GM19328 (cell line): ENCODE measurements around the gene ARID3C.

Experiments
- ATAC-seq: cut with Tn5 transposase; IDR thresholded peaks from one replicate; pipeline ENCODE4 v1.9.1; 2021; ENCODE audit warnings: mild to moderate bottlenecking, moderate library complexity; ENCODE audit not compliant: unreplicated experiment

Gene ARID3C

DNA sequence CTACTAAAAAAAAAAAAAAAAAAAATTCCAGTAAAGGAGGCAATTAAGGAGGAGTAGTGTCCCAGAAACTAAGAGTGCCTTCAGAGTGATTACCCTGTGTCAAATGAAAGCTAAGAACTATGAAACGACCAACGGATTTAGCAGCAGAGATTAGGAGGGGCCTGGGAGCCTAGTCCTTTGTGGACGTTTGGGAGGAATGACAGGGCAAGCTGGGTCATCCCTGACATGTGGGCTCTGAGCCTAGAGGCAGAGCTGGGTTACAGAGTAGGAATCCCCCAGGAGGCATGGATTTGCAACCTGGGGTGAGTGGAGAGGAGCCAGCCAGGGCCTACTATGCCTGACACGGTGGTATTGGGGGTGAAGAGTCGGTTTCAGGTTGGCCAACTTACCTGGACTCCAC lies 4.3 kb upstream of the ARID3C start:
- no peak for ATAC-seq

DNA sequence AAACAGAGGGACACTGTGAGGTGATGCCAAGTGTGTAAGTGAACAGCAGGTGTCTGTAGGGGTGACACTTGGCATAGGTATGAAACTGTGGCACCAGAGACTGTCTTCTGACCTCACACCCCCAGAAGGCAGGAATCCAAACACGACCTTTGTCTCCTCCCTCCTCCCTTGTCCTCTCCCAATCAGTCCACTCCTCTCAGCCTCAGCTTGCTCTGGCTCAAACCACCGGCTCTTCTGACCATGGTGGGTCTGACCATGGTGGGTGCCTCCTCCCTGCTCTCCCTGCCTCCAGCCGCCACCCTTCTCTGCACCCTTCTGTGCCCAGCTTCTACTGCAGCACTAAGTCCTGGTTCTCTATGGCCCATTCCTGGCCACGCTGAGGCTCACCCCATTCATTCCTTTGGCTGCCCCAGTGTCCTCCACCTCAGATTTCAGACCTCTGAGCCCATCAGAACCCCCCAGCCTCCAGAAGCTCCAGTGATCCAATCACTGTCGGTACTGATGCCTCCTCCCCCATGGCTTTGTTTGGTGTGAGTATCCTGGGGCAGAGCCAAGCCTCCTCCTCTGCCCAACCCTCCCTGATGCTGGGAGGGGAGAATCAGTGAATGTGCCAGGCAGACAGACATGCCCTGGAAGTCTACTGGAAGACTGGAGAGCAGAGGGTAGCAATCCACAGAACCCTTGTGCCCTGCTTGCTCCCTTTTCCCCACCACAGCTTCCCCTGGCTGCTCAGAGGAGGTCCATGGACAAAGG lies 1.7 kb upstream of the ARID3C start:
- ATAC-seq, result no peak

DNA sequence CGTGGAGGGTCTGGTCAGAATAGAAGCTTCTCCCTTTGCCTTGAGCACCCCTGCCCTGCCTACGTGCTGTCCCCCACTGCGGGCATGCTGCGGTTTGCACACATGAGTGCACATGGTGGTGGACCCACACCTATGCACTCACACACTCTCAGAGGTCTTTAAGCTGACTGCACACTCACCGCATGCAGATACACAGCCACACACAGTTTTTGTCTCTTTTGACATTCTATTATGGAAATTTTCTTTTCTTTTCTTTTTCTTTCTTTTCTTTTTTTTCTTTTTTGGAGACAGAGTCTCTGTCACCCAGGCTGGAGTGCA lies 584 bp upstream of the ARID3C start:
- no peak for ATAC-seq

DNA sequence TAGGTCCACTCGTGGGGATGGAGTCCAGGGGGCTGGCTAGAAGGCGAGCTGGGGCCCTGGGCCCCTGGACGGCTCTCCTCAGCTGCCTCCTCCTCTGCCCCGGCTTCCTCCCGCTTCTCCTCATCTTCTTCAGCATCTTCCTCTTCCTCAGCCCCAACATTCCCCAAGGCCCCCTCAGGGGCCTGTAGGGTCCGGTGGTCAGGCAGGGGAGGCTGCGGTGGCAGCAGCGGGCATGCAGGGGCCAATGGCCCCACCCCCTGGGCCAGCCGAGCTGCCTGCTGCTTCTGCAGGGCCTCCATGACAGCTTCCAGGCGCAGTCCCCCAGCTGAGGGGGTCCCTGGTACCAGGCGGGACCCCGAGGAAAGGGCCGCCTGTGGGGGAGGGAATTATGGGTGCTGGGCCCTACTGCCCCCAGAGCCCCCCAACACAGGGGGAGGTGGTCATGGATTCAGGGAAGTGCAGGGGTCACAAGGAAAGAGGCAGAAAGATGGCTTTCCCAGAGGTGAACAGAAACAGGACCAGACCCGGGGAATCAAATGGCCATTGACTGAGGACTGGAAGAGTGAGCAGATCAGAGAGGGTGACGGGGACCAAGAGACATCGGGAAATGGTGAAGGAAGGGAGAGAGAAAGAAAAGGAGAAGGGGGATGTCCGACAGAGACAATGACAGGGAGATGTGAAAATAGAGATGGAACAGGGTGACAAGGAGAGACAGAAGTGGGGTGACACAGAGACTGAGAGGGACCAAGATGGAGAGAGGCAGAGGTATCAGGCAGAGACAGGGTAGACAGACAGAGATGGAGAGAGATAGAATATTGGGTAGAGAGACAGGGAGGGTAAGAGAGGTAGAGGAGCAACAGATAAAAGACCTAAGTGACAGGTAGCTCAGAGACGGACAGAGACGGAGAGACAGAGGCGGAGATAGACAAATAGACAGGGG lies 880 bp downstream of the ARID3C start:
- no peak for ATAC-seq

DNA sequence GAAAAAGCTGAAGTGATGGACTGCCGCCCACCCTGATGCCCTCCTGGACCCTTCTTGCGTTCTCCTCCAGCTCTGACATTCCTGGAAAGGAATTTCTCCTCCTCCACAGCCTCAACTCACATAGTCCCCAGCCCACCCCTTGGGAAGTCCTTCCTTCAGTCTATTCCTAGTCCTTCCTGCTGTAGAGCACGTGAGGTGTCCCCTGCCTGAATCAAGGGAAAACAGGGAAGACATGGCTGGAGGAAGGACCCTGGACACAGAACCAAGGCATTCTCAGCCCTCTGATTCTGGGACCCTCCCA lies 3.7 kb downstream of the ARID3C start:
- ATAC-seq, result no peak

DNA sequence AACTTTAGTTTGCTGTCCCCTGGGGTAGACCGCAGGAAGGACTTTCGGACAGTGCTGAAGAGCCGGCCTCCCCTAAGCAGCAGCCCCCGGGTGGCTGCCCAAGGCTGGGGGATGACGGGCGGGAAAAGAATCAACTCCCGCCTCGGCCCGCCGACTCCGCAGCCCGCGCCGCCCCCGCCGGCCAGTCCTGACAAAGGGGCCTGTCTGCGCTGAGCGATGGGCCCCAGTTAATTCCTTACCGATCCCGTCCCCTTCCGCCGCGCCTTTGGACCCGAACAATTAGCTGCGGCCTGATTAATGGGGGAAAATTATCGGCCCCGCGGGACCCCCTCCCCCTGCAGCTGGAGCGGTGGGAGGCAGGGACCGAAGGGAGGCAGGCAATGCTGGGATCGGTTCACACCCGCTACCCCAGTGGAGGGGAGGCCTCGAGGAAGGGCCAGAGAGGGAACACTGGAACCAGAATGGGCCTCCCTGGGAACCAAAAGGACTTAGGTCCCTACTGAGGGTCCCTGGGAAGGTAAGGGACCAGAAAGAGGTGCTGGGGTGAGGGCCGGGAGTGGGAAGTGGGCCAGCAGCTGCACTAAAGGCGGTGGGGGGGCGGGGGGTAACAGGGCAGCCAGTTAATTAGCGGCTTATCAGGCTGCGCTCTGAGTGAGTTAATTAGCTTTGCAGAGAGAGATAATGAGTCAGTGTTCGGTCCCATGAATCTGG lies 4.2 kb downstream of the ARID3C start:
- no peak for ATAC-seq

DNA sequence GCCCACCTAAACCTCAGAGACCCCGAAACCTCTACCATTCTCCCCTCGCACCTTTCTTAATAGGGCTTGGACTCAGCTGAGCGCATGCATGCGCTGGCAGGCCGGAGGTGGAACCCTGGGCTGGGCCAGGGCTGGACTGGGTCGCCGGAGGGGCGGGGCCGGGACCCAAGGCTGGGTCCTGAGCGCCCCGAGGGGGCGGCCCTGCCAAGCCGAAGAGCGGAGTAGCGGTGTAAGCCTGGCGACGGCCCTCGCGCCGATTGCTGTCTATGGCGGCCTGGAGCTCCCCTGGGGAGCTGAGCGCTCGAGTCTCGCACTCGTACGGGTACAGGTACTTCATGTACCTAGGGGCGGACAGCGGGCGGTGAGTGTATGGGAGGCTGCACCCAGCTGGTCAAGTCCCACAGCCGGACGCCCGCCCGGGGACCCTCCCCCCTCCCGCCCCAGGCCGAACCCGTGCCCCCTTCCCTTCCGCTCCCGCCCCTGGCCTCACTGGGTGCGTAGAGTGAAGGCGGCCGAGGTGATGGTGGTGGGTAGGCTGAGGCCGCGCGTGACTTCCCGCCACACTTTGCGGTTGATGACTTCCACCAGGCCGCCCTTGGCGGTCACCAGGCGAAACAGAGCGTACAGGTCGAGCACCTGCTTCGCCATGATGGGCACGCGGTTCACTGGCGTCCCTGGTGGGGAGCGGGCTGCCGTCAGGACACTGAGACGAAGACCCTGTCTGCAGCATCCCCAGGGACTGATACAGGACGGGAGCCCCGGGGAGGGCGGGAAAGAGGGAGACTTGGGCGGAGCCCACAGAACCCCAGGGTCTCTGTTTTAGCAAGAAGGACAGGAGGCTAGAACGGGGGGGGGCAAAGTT lies 5.3 kb downstream of the ARID3C start:
- ATAC-seq, result no peak

DNA sequence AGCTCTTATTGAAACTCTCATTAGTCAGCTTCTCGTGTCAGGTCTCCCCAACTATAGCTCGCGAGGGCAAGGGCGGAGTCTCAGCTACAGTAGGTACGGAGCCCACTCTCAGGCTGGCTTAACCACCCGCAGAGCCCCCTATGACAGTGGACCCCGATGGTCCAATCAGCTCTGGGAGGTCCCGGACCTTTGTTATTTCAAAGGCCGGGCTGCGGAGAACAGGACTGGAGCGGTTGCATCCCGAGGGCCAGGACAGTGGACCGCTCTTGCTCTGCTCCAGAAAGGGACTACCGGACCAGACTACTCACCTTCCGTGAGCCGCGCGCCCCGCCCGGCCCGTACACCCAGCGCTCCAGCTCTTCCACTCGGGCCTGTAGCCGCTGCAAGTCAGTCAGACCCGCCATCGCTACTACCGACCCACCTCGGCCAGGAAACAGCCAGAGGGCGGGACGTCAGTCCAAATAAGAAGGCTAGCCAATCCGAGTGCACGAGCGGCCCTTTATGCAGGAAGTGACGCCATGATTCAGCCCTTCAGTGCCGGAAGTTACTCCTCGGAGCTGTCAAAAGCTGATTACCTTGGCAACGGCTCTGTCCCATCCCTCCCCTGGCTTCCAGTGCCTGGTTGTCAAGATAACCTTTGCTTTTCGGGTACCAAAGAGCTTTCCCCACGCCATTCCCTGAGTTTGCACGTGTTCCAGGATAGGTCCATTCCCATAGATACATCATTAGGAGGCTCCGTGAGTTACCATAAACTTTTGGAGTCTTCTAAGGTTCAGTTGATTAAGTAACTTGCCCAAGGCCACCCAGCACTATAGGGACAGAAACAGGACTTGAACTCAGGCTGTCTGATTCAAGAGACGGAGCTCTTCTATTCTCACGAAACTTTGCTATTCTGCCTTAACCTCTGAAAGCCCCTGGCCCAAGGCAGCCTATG lies 8.5 kb downstream of the ARID3C start, which contains the start of gene DCTN3:
Gene DCTN3 (minus strand): TSS at position 435 of the 934 bp plus-strand sequence. CDS start 31 bp downstream, at position 404.
- ATAC-seq, result peak; percentile 96

DNA sequence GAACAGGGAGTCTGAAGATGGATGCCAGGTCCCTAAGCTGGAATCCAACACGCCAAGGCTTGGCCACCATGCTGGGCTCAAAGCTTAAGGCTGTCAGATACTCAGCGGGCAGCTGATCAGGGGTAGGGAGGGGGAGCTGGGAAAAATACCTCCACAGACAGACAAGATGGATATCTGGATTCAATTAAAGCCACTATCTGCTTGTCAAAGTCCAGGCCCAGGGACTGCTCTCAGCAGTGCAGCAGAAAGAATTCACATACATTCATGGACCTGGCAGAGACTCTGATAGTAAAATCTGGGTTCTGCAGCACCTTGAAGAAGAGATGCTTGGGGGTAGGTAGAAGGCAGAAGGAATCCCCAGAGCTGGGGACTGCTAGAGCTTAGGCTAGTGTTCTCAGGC lies 13.7 kb downstream of the ARID3C start:
- ATAC-seq, result no peak

DNA sequence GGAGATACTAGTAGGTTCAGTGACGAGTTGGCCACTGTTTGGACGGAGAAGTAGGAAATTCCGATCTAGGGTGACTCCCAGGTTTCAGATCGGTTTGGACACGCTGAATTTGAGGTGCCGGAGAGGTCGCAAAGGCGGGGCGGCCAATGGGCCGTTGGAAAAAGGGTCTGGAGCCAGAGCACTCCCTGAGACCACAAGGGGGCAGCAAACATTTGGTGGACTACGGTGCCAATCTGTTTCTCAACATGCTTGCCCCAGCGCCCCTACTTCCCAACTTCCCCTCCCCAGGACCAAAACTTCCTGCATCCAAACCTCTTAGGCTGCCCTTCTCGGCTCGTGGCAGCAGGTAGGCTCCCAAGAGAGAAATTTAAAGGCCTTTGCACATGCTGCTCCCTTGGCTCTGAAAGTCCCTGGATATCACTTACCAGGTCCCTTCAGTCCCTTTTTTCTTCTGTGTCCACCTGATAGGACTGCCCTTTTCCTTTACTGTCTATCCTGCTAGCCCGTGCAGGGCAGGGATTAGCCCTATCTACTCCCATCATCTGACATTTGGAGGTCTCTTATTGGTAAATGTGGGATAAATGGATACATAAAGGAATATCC lies 16.0 kb downstream of the ARID3C start:
- ATAC-seq, result no peak

DNA sequence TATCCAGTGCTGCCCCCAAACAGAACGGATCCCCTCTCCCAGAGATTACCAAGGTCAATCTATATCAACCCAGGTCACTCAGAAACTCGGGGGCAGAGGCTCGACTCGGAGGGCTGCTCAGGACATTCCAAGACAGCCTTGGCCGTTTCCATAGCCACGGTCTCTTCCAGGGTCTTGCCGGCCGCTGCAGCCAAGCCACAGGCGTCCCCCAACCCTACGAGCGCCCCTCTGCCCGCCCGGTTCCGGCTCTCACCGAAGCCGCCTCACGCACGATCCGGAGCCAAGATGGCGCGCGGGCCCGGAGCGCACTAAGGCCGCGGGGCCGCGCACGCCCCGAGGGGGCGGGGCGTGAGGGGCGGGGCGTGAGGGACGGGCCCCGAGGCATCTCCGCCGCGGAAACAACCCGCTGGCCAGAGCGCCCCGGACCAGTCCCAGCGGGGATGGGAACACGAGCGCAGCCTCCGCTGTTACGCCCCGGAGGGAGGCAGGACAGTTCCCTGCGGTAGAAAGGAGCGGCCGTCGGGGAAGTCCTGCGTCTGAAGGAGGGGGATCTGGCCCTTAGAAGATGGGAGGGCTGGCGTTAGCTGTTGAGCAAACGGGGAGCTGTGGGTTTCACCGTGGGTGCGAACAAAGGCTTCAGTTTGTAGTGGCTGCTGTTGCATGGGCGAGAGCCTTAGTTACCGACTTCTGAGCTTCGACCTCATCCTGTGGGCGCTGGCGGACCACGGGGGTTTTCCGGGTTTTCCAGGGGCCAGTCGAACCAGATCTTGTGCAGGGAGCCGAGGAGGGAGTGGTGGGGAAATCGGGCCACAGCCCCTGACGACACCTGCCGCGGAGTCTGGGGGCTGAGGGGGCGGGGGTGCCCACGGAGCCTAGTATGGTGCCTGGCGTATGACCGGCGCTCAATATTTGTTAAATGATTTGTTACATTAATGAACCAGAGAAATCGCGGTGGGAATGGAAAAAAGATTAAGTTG lies 16.8 kb downstream of the ARID3C start, which contains the start of gene RPP25L:
Gene RPP25L (minus strand): TSS at position 287 of the 977 bp plus-strand sequence. CDS start 801 bp downstream, outside the sequence.
- peak; percentile 74 for ATAC-seq

DNA sequence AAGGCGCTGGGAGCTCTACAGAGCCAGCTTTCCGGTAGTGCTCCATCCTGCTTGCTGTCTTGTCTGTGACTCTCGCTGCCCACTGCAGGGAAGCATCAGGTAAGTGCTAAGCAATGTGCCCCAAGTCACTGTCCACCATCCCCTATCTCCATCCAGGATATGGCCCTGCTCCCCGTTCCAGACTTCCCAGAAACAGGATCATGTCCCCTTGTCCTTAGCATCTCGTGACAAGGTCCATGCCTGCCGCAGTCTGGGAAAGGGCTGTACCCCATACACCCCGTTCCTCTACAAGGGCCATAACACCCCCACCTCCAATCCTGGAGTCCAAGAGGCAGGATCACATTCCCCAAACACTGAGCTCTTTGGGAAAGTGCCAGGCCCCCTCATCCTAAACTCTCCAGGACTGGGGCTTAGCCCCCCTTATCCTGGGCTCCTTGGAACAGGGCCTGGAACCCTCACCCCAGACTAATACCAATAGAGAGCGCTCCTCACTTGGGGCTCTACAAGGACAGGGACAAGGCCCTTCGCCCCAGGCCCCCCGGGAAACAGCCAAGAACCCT lies 17.5 kb downstream of the ARID3C start:
- no peak for ATAC-seq

DNA sequence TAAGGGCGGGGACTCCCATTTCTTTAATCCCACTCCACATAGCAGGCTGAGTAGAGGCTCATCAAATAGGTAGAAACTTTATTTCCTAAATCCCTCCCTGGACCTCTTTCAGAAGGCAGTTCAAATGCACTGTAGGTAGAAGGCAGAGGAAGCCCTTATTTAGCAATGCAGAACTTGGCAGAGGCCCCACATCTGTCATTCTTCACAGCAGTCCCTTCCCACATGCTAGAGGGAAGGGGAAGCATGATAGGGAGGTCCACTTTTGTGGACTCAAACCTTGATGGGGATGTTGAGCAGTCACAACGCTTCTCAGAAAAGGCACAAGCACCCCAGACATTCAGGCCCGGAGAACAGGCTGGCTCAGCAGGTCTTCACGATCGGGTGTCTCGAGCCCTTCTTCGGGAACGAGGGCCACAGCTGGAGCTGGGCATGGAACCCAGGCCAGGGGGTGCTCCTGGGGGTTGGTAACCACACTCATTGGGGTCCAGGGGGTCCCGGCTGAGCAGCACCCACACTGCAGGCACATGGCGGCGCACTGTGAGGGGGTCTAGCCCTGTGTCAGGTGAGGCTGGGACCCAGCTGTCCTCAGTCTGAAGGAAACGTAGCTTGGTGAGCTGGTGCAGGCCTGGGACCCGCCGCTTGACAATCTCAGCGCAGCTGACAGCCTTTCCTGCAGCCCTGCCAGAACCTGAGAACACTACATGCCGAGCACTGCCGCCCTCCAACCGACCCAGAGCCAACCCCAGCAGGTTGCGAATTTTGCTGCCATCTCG lies 18.2 kb downstream of the ARID3C start:
- no peak for ATAC-seq

DNA sequence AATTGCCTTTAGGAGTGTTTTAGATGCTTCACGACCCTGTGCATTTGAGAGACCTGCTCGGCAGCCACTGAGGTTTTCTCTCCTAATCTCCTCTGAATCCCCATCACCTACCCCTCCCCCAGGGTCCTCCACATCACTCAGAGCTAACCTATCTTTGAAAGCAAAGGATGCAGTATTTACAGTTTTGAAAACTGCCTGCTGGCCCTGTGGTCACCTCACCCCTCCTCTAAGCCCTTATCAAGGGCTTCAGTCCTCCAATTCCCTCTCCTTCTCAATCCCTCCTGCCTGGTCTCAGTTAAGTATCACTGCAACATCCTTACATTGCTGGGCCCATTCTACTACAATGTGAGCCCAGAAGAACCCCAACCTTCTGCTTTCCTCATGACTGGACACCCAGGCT lies 21.5 kb downstream of the ARID3C start:
- ATAC-seq, result no peak

DNA sequence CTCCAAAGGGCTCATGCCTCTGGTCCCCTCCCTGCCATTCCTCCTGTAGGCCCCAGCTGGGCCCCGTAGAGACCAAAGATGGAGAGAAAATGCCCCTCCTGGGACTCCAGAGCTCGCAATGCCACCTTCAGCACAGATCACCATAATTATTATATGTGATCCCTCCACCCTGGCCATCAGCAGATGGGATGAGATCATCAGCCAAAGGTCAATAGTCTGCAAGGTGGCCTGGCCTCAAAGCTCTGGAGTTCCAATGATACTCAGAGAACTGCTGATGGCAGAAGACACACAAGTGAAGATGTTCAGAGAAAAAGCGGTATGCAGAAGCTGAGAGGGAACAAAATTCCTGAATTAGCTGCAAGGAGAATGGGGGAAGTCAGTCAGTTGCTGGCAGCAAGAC lies 22.0 kb downstream of the ARID3C start:
- ATAC-seq, result no peak

DNA sequence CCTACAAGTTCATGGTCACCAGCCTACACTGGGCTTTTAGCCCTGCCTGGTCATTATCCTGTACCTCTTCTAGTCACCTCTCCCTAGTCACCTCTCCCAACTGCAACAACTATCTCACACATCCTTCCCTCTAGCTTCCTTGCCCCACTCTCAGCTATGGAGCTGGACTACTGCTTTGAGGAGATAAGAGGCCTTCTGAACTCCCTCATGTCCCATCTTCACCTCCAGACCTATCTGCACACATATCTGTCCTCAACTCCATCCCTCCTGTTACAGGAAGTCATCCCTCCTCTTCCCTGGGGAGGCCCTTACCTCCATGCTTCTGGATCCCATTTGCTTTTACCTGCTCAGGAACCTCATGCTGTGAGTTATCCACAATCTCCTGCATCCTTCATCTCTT lies 22.7 kb downstream of the ARID3C start:
- no peak for ATAC-seq
